Measurements from ENCODE around the gene RMND5A. TPM values are rescaled to one million over a fixed set of nuclear protein-coding genes. Genes with fewer than 3 reads are reported as not detected.
A peak's percentile ranks its signal among the peaks of the same experiment; 100 is the strongest.

Gene RMND5A
- total RNA-seq, 1 experiment from 2014 or later = 41.0 TPM

DNA sequence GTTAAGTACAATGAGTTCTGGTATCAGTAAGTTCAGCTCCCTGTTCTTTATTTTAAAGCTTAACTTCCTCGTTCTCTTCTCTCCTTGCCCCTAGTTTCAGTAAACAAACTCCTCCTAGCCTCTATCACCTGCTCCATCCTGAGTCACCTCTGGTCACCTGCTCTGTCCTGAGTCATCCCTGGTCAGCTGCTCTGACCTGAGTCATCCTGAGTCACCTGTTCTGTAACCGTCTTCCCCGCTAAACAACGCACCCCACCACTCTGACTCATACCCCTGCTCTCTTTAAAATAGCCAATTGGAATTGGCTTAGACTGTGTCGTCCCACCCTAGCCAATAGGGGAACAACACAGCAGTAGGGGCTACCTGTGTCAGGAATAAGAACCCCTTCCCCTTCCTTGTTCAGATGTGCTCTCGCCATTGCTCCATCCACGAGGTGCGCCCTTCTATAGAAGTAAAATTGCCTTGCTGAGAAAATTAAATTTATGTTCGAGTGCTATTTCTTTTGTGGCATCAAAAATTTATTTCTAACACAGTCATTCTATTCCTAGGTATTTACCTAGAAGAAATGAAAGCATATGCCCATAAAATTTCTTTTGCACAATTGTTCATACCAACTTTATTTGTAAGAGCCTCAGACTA lies 24.9 kb upstream of the RMND5A start:
- CTCF ChIA-PET = no interaction called here
- Mint-ChIP-seq H3K9me3 (ENCODE audit: unreplicated experiment) (peaks cover 20% of the 10 kb centered on the region), H3K4me3 (ENCODE audit: unreplicated experiment) (peak overlapping the region; percentile 13), H3K27me3 (ENCODE audit: insufficient read depth, unreplicated experiment) (no peaks in the 10 kb centered on the region), H3K36me3 (ENCODE audit: insufficient read depth, unreplicated experiment) (peaks cover 6% of the 10 kb centered on the region), H3K4me1 (ENCODE audit: insufficient read depth, unreplicated experiment) (peaks cover 8% of the 10 kb centered on the region), H3K27ac (ENCODE audit: low read depth, unreplicated experiment) (peak overlapping the region; percentile 92)
- no TSS peak for BruUV-seq (replicated peaks)
- TF ChIP-seq, protein P1, sequence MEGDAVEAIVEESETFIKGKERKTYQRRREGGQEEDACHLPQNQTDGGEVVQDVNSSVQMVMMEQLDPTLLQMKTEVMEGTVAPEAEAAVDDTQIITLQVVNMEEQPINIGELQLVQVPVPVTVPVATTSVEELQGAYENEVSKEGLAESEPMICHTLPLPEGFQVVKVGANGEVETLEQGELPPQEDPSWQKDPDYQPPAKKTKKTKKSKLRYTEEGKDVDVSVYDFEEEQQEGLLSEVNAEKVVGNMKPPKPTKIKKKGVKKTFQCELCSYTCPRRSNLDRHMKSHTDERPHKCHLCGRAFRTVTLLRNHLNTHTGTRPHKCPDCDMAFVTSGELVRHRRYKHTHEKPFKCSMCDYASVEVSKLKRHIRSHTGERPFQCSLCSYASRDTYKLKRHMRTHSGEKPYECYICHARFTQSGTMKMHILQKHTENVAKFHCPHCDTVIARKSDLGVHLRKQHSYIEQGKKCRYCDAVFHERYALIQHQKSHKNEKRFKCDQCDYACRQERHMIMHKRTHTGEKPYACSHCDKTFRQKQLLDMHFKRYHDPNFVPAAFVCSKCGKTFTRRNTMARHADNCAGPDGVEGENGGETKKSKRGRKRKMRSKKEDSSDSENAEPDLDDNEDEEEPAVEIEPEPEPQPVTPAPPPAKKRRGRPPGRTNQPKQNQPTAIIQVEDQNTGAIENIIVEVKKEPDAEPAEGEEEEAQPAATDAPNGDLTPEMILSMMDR (IDR thresholded peaks at IDR 0.05; ENCODE audit: unreplicated experiment) = no peak
- intact Hi-C loops (cut with micrococcal nuclease) = no loop called here
- peak; percentile 64 for DNase-seq (ENCODE audit: unreplicated experiment)
- POLR2A ChIA-PET = interaction anchor here (1.0 kb wide), 1 partner anchor 254 kb away, joined by 4 read pairs; the partner anchor contains the start of gene KDM3A

DNA sequence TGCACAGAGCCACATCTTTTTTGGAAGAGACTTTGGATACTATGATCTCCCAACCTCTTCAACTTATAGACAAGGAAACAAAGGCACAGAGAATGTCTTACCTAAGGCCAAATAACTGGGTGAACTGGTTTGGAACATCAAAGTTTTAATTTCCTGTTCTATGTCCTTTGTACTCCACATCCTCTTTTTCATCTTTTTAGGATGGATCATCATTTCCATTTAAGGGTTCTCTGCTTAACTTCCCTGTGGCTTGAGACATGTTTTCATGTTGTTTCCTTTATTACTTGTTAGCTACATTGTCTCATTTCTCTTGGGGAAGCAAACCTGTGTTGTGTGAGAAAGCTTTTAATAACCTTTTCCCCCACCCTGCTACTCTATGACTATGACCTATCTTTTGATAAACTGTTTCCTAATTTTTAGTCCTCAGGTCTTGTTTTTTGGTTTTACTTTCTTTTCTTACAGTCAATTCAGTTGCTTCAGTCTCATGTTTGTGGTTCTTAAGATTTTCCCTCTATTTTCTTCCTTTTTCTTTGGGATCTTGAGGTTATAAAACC lies 22.5 kb upstream of the RMND5A start:
- Mint-ChIP-seq H3K9me3 (ENCODE audit: unreplicated experiment) (peaks cover 20% of the 10 kb centered on the region), H3K36me3 (ENCODE audit: insufficient read depth, unreplicated experiment) (peaks cover 6% of the 10 kb centered on the region), H3K4me3 (ENCODE audit: unreplicated experiment) (no peak overlapping the region), H3K4me1 (ENCODE audit: insufficient read depth, unreplicated experiment) (peaks cover 8% of the 10 kb centered on the region), H3K27ac (ENCODE audit: low read depth, unreplicated experiment) (no peak overlapping the region), H3K27me3 (ENCODE audit: insufficient read depth, unreplicated experiment) (no peaks in the 10 kb centered on the region)
- BruUV-seq (replicated peaks) = no TSS peak
- POLR2A ChIA-PET = interaction anchor here (0.6 kb wide), 1 partner anchor 31 kb away, joined by 3 read pairs; no protein-coding TSS in a partner anchor
- TF ChIP-seq, protein P1 (IDR thresholded peaks at IDR 0.05; ENCODE audit: unreplicated experiment) = no peak
- CTCF ChIA-PET = no interaction called here
- no peak for DNase-seq (ENCODE audit: unreplicated experiment)
- intact Hi-C loops (cut with micrococcal nuclease) = no loop called here

DNA sequence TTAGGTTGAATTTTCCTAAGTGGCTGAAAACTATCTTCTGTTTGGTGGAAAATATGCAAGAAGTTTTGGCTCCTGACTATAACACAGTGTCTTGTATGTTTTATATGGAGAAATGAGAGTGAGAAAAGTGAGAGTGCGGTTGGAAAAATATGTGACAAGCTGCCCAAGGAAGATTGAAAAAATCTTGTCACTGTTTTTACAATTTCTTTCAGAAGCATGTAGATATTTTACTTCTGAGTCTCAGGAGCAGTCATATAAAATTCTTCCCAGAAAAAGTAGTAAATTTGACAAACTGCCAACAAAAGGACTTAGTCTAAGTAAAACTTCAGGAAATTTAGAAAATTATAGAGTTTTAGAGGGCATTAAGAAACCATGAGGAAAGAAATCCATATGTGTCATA lies 19.4 kb upstream of the RMND5A start:
- H3K9me3 Mint-ChIP-seq (ENCODE audit: unreplicated experiment) = peaks cover 9% of the 10 kb centered on the region
- TF ChIP-seq, protein P1 (IDR thresholded peaks at IDR 0.05; ENCODE audit: unreplicated experiment) = no peak
- no peak overlapping the region for H3K4me3 Mint-ChIP-seq (ENCODE audit: unreplicated experiment)
- peak overlapping the region; percentile 35 for H3K27ac Mint-ChIP-seq (ENCODE audit: low read depth, unreplicated experiment)
- BruUV-seq (replicated peaks) = no TSS peak
- H3K36me3 Mint-ChIP-seq (ENCODE audit: insufficient read depth, unreplicated experiment) = no peaks in the 10 kb centered on the region
- DNase-seq (ENCODE audit: unreplicated experiment) = no peak
- H3K27me3 Mint-ChIP-seq (ENCODE audit: insufficient read depth, unreplicated experiment) = no peaks in the 10 kb centered on the region
- ChIA-PET POLR2A (interaction anchor here (0.7 to 0.9 kb wide), 2 partner anchors 28 to 68 kb away, joined by 3 read pairs; no protein-coding TSS in a partner anchor), CTCF (no interaction called here)
- H3K4me1 Mint-ChIP-seq (ENCODE audit: insufficient read depth, unreplicated experiment) = peaks cover 19% of the 10 kb centered on the region
- intact Hi-C loops (cut with micrococcal nuclease) = no loop called here

DNA sequence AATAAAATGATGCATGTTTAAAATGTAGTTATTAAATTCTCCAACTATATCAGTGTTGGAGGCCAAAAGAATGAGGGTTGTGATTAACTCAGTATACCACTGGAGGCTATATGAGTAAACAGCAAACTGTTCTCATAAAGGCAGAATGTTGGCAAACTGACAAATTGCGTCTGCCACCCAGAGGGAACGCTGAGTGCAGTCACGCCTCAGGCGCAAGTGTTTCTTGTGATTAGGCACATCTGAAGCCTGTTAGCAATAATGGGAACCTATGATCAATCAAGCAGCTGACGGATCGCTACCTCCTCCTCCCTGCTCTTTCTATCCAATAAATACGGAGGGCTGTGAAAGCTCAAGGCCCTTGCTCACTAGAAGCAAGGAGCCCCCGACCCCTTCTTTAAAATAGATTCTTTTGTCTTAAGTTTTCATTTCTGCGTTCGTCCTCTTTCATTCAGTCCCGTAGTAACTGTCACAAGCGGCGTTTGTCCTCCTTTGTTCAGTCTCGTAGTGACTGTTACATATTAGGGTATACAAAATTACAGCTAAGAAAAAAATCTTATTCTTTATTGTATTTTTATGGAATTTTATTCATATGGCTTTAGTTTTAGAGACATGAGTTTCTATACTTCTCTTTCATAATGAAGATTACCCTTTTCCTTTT lies 16.3 kb upstream of the RMND5A start:
- no peaks in the 10 kb centered on the region for H3K36me3 Mint-ChIP-seq (ENCODE audit: insufficient read depth, unreplicated experiment)
- no TSS peak for BruUV-seq (replicated peaks)
- CTCF ChIA-PET = interaction anchor here (0.6 to 0.8 kb wide), 3 partner anchors 13 to 24 kb away, joined by 3 read pairs; no protein-coding TSS in a partner anchor
- peak overlapping the region; percentile 55 for H3K4me3 Mint-ChIP-seq (ENCODE audit: unreplicated experiment)
- TF ChIP-seq, protein P1 (IDR thresholded peaks at IDR 0.05; ENCODE audit: unreplicated experiment) = no peak
- H3K27ac Mint-ChIP-seq (ENCODE audit: low read depth, unreplicated experiment) = peak overlapping the region; percentile 84
- no peaks in the 10 kb centered on the region for H3K27me3 Mint-ChIP-seq (ENCODE audit: insufficient read depth, unreplicated experiment)
- intact Hi-C loops (cut with micrococcal nuclease) = no loop called here
- peak; percentile 89 for DNase-seq (ENCODE audit: unreplicated experiment)
- peaks cover 19% of the 10 kb centered on the region for H3K4me1 Mint-ChIP-seq (ENCODE audit: insufficient read depth, unreplicated experiment)
- POLR2A ChIA-PET = interaction anchor here (0.9 to 3.0 kb wide), 8 partner anchors 29 to 509 kb away, joined by 3 to 37 read pairs (median 6); partner anchors contain the start of genes CHMP3, IMMT and KDM3A
- peaks cover 6% of the 10 kb centered on the region for H3K9me3 Mint-ChIP-seq (ENCODE audit: unreplicated experiment)
